Keratinocyte (primary cell): ENCODE data around the gene PTAR1.
"Not testable (repeated sequence)": the region's sequence is repeated elsewhere in the genome, so short reads cannot be mapped to it uniquely, and the experiment has no call there.

ENCODE experiments used
- EZH2 ChIP-seq: IDR thresholded peaks from one replicate; pipeline ENCODE4 v1.6.1; 2012; ENCODE audit warnings: inconsistent platforms, mild to moderate bottlenecking, low read length, moderate library complexity
- TF ChIP-seq, protein P1 (sequence below), 3 experiments: IDR thresholded peaks in 1 of 3; conservative IDR thresholded peaks in 1 of 3; optimal IDR thresholded peaks in 1 of 3; 2 replicates in 2 of 3; 3 replicates in 1 of 3; pipeline versions ENCODE3 to v1.5.1; 2011; ENCODE audit warnings: low read length in 3 of 3, mild to moderate bottlenecking in 3 of 3, moderate library complexity in 2 of 3, control low read depth in 1 of 3, inconsistent platforms in 1 of 3; ENCODE audit not compliant: insufficient read depth in 2 of 3; ENCODE audit errors: extremely low read depth in 1 of 3

DNA sequence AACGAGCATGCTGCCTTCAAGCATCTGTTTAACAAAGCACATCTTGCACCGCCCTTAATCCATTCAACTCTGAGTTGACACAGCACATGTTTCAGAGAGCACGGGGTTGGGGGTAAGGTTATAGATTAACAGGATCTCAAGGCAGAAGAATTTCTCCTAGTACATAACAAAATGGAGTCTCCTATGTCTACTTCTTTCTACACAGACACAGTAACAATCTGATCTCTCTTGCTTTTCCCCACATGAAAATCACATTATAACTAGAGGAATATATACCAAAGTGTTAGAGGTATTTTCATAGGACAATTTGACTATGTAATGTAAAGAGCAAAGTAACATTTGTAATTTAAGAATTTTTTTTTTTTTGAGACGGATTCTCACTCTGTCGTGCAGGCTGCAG is 4.1 kb upstream of the PTAR1 start:
- TF ChIP-seq, protein P1, sequence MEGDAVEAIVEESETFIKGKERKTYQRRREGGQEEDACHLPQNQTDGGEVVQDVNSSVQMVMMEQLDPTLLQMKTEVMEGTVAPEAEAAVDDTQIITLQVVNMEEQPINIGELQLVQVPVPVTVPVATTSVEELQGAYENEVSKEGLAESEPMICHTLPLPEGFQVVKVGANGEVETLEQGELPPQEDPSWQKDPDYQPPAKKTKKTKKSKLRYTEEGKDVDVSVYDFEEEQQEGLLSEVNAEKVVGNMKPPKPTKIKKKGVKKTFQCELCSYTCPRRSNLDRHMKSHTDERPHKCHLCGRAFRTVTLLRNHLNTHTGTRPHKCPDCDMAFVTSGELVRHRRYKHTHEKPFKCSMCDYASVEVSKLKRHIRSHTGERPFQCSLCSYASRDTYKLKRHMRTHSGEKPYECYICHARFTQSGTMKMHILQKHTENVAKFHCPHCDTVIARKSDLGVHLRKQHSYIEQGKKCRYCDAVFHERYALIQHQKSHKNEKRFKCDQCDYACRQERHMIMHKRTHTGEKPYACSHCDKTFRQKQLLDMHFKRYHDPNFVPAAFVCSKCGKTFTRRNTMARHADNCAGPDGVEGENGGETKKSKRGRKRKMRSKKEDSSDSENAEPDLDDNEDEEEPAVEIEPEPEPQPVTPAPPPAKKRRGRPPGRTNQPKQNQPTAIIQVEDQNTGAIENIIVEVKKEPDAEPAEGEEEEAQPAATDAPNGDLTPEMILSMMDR (optimal IDR thresholded peaks at IDR 0.05 in 1 of 3, IDR thresholded peaks at IDR 0.05 in 1 of 3, conservative IDR thresholded peaks at IDR 0.05 in 1 of 3; ENCODE audit: extremely low read depth in 1 of 3, insufficient read depth in 2 of 3, low read length in 3 of 3): not testable (repeated sequence)
- not testable (repeated sequence) for TF ChIP-seq EZH2
